Thymus (tissue), 11 donors: Measurements from ENCODE around the gene NECAB2. TPM values are rescaled to one million over a fixed set of nuclear protein-coding genes. Genes with fewer than 3 reads are reported as not detected.

Experiments used
- DNase-seq, 9 donors: peaks; one replicate each; pipeline ENCODE4 v3.0.0-alpha.2; 2013; ENCODE audit warnings: low spot score in 9 of 9, low read depth in 6 of 9, missing footprints in 1 of 9
- H3K27ac ChIP-seq, 2 donors: one replicate each; pipeline ENCODE4 v1.5.1; 2013; ENCODE audit warnings: control low read depth in 1 of 2, low read depth in 1 of 2, low read length in 1 of 2, mild to moderate bottlenecking in 1 of 2, moderate library complexity in 1 of 2
- H3K27me3 ChIP-seq, 2 donors: one replicate each; pipeline ENCODE4 v1.5.1; 2013; ENCODE audit warnings: low read length in 1 of 2; ENCODE audit not compliant: control insufficient read depth in 2 of 2, insufficient read depth in 1 of 2
- H3K36me3 ChIP-seq, 2 donors: one replicate each; pipeline ENCODE4 v1.5.1; 2013; ENCODE audit warnings: low read length in 1 of 2, mild to moderate bottlenecking in 1 of 2, moderate library complexity in 1 of 2; ENCODE audit not compliant: control insufficient read depth in 2 of 2, insufficient read depth in 2 of 2
- H3K4me1 ChIP-seq, 2 donors: one replicate each; pipeline ENCODE4 v1.5.1; 2013; ENCODE audit warnings: low read length in 2 of 2; ENCODE audit not compliant: control insufficient read depth in 2 of 2, insufficient read depth in 2 of 2
- H3K4me3 ChIP-seq, 2 donors: one replicate each; pipeline ENCODE4 v1.5.1; 2013; ENCODE audit warnings: low read length in 2 of 2, control low read depth in 1 of 2, mild to moderate bottlenecking in 1 of 2
- H3K9me3 ChIP-seq, 2 donors: one replicate each; pipeline ENCODE4 v1.5.1; 2013; ENCODE audit warnings: low read length in 1 of 2, mild to moderate bottlenecking in 1 of 2; ENCODE audit not compliant: control insufficient read depth in 2 of 2, insufficient read depth in 1 of 2
- WGBS: extraction: QIAGEN DNeasy Blood & Tissue Kit; methylation state at CpG from one replicate; pipeline ENCODE4 v1.1.7; 2013; 5-methylcytosine and 5-hydroxymethylcytosine counted together
- polyA plus RNA-seq: library from polyadenylated mRNA; stranded (reverse); fragments of 200-250 nt; gene quantifications from one replicate; pipeline ENCODE4 v1.2.3, GENCODE V29; 2013
- total RNA-seq: library from RNA; stranded (reverse); fragments of 120-200 nt; gene quantifications from one replicate; pipeline ENCODE4 v1.2.4, GENCODE V29; 2013
- donor health status: healthy.

Gene NECAB2
- total and polyA plus RNA-seq, 2 donors = 0.19 to 0.75 TPM

DNA sequence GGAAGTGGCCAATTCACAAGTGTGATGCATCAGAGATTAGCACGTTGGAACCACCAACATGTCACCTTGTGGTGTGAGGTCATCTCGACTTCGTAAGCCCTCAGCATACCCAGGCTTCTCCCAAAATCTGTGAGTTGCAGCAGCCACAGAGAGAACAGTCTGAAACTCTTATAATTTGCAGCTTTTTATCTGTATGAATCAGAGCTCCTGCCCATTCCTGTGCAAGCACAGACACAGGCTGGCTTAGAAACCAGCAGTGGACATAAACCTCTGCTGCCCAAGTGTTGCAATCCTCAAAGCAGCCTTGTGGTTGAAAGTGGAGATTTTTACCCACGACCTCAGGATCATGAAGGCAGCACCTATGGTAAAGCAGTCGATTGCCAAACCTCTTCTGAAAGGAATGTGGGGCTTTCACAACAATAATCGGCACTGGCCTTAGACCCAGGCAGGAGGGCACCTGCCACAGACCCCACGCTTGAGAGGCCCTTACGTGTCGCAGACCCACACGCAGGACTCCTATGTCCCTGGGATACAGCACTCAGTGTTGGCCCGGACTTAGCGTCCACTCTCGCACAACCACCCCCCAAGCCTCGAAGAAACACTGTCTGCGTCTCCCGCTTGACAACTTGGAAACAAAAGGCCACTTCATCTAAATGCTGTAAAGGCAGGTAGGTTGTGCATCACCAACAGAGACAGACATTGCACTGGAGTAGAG, 39.5 kb upstream of the NECAB2 start:
- DNase-seq = no peak
- Histone ChIP-seq H3K27me3 (no peaks in the 10 kb centered on the region), H3K4me3 (no peak overlapping the region), H3K27ac (no peak overlapping the region), H3K9me3 (no peaks in the 10 kb centered on the region), H3K36me3 (no peaks in the 10 kb centered on the region), H3K4me1 (no peaks in the 10 kb centered on the region)
- 96% methylated on average over 16 of the region's 16 CpGs for WGBS

DNA sequence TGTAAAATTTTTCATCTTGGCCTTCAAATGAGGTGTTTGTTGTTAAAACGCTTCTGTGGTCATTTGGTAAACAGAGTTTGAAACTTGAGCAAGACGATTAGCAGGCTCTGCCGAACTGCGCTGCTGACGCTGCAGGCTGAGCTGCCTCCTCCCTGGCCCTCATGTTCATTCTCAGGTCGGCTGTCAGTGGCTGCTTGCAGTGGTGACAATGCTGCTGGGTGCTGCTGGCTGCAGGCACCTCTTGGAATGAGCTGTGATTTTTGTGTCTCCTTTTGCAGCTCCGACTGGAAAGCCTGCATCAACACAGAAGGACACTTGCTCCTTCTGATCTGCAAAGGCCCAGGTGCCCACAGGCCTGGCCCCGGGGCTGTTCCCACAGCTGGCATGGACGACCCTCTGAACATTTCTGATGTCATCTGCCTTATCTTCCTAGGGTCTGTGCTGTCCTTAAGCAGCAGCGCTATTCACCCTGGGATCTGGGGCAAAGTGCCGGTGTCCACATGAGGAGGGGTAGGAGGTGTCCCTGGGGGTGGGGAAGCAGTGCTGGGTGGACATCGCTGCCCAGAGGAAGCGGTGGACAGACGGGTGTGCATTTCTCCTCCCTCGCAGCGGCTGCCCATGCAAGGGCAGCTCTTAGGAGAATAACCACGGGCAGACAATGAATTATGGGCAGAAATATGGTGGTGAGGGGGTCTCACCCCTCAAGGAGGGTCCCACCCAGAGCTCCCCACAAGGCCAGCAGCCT, 38.1 kb upstream of the NECAB2 start:
- WGBS = 96% methylated on average over 17 of the region's 17 CpGs
- Histone ChIP-seq H3K9me3 (no peaks in the 10 kb centered on the region), H3K27ac (no peak overlapping the region), H3K27me3 (no peaks in the 10 kb centered on the region), H3K4me1 (no peaks in the 10 kb centered on the region), H3K36me3 (no peaks in the 10 kb centered on the region), H3K4me3 (no peak overlapping the region)
- no peak for DNase-seq

DNA sequence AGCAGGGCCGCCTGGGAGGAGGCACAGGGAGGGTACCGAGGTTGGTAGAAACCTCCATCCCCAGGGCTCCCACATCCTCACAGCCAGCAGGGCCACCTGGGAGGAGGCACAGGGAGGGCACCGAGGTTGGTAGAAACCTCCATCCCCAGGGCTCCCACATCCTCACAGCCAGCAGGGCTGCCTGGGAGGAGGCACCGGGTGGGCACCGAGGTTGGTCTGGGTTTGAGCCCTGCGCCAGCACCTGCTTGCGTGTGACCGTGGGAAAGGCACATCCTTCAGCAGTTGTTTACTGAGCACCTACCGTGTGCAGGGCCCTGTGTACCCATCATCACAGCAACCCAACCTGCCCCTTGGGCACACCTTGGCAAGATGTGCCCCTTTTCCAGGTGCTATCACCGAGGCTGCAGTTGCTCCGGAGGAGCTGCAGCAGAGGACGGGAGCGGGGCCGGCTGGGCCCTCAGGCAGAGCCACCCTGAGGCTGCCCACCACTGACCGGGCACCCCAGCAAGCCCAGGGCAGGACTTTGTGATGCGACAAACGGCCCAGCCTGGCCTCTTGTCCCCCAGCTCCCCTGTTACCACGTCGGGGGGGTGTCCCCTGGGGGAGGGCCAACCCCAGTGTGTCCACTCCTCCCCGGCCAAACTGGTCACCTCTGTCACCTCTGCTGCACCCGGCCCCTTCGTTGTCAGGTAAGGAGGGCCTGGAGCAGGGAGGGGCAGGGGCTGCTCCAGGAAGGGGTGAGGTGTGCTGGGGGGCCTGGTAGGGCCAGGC, 37.1 kb upstream of the NECAB2 start:
- Histone ChIP-seq H3K4me3 (no peak overlapping the region), H3K36me3 (no peaks in the 10 kb centered on the region), H3K27ac (no peak overlapping the region), H3K9me3 (no peaks in the 10 kb centered on the region), H3K4me1 (no peaks in the 10 kb centered on the region), H3K27me3 (no peaks in the 10 kb centered on the region)
- 94% methylated on average over 22 of the region's 22 CpGs for WGBS
- DNase-seq = no peak

DNA sequence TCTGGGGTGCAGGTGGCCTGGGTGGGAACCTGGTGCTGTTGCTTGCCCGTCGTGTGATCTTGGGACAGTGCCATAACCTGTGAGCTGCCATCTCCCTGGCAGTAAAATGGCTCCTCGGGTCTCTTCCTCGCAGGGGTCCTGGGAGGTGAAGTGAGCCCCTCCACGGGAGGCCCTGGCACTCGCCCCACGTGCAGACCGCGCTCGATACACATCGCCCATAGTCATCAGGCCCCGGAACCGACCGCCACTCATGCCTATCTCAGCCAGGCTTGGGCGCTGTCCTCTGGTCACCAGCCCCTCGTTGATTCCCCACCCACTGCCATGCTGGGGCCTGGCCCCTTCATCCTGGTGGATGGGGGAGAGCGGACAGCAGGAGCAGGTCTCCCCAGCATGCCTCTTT, 36.5 kb upstream of the NECAB2 start:
- Histone ChIP-seq H3K4me3 (no peak overlapping the region), H3K9me3 (no peaks in the 10 kb centered on the region), H3K4me1 (no peaks in the 10 kb centered on the region), H3K27ac (no peak overlapping the region), H3K36me3 (no peaks in the 10 kb centered on the region), H3K27me3 (no peaks in the 10 kb centered on the region)
- WGBS = 95% methylated on average over 17 of the region's 17 CpGs
- no peak for DNase-seq

DNA sequence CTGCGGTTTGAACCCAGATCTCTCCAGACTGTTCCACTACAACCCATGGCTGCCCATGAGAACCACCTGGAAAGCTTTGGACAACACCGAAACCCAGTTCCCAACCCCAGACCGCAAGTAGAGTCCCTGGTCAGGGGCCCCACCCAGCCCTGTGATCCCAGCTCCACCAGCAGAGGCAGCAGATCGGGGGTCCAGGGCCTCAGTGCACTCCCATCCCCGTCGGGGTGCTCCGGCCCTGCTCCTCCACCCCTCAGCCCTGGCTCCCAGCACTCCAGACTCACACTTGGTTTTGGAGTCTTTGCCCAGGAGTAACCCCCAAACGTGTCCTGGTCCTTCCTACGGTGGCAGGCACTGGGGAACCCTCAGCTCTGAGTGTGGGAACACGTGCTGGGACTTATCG, 35.7 kb upstream of the NECAB2 start:
- Histone ChIP-seq H3K9me3 (no peaks in the 10 kb centered on the region), H3K27me3 (no peaks in the 10 kb centered on the region), H3K36me3 (no peaks in the 10 kb centered on the region), H3K4me3 (no peak overlapping the region), H3K27ac (no peak overlapping the region), H3K4me1 (no peaks in the 10 kb centered on the region)
- no peak for DNase-seq
- 96% methylated on average over 11 of the region's 11 CpGs for WGBS

DNA sequence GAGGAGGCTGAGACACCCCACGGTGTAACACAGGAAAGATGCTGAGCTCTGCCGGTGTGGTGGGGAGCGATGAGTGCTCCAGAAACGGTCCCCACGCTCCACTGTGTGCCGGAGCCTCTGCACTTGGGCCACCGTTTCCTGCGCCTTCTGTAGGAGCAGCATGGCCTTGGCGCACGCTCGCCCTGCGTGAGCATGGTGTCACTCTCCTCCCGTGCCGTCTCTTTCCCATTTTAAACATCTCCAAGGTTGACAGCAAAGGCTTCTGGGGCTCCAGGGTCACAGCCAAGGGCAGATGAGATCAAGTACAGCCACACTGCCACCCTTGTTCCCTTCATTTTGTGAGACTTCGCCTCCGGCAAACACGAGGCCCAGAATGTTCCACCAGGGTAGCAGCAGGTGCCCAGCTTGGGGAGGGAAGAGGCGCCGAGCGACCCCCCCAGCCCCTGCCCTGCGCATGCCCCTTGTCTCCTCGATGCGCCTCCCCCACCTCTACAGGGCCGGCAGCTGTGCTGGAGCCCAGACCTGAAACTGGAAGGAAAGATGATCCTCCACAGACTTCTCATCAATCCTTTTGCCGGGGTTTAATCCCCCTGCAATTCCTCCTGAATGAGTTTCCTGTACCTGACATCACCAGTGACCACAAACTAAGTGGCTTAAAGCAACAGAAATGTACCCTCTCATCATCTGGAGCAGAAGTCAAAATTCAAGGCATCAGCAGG, 34.9 kb upstream of the NECAB2 start:
- no peaks in the 10 kb centered on the region for H3K4me1 ChIP-seq
- H3K36me3 ChIP-seq = no peaks in the 10 kb centered on the region
- H3K9me3 ChIP-seq = no peaks in the 10 kb centered on the region
- no peaks in the 10 kb centered on the region for H3K27me3 ChIP-seq
- WGBS = 94% methylated on average over 25 of the region's 25 CpGs
- no peak overlapping the region for H3K4me3 ChIP-seq
- H3K27ac ChIP-seq = no peak overlapping the region
- no peak for DNase-seq

DNA sequence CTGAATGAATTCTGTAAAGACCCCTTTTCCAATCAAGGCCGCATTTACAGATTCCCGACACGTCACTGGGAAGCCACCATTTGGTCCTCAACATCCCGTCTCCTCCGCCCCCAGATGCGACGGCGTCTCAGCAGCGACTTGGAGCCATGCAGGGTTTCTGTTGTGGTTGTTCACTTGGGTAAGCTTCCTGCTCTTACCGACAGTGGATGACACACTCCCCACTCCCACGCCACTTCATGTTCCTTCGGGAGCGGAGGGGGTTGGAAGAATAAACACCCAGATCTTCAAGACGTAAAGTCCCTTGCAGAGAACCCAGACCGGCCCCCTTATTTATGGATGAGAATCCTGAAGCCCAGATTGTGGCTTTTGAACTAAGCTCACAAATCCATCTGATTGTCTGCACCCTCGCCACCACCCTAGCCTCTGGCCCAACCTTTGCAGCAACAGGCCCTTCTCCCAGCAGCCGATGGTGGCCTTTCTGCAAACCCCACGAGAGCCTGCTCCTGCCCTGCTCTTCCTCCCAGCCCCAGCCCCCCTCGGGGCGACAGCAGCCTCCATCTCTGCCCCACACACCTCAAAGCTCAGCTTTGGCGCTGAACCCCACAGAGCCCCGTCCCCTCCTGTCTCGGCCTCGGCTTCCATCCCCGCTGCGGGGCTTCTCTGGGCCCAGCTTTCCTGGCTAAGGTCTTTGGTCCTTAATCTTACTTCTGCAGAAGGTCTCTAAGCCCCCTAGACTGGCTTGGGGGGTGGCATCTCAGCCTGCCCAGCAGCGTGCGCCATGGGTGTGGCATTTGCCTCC, 34.0 kb upstream of the NECAB2 start:
- no peak overlapping the region for H3K4me3 ChIP-seq
- DNase-seq = no peak
- no peaks in the 10 kb centered on the region for H3K4me1 ChIP-seq
- H3K36me3 ChIP-seq = no peaks in the 10 kb centered on the region
- 95% methylated on average over 28 of the region's 28 CpGs for WGBS
- no peaks in the 10 kb centered on the region for H3K9me3 ChIP-seq
- no peak overlapping the region for H3K27ac ChIP-seq
- no peaks in the 10 kb centered on the region for H3K27me3 ChIP-seq

DNA sequence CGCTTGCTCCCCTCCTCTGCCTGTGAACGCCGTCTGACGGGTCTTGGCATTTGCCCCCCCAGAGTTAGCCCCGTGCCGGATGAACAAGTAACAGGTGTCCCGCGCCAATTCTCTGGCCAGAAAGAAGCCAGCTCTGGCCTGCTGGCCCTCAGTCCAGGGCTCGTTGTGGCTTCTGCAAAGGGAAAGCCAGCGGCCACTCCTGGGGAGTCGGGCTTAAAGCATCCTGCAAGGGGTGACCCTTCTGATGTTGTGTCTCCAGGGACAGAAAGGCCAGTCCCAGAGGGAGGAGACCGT, 33.4 kb upstream of the NECAB2 start:
- 86% methylated on average over 12 of the region's 12 CpGs for WGBS
- no peaks in the 10 kb centered on the region for H3K36me3 ChIP-seq

More for the DNA sequence above, 33.4 kb upstream of the NECAB2 start:
- Histone ChIP-seq H3K27ac (no peak overlapping the region), H3K9me3 (no peaks in the 10 kb centered on the region), H3K4me3 (no peak overlapping the region), H3K27me3 (no peaks in the 10 kb centered on the region), H3K4me1 (no peaks in the 10 kb centered on the region)
- no peak for DNase-seq
